Astrocyte of the cerebellum (primary cell): ENCODE results near the gene LGALS8.

Experiments
- DNase-seq: peaks from one replicate; pipeline ENCODE4 v3.0.0-alpha.2; 2011; ENCODE audit warnings: low read depth
- H3K4me3 ChIP-seq: 2 replicates; pipeline ENCODE4 v1.5.1; 2011; ENCODE audit warnings: mild to moderate bottlenecking, low read depth, low read length, moderate library complexity
- CTCF ChIP-seq: IDR thresholded peaks from 2 replicates; pipeline ENCODE4 v1.5.1; 2012; ENCODE audit warnings: low read length, low read depth, moderate library complexity, mild to moderate bottlenecking; ENCODE audit errors: missing control alignments
- in situ Hi-C: cut with HindIII; loops from 2 replicates; pipeline ENCODE4 v1.10.0; 2017; ENCODE audit warnings: low sequenced_read_pairs

The LGALS8 gene

GRCh38 chr1:236552901-236553300 lies 29.1 kb downstream of the LGALS8 start:
- no peak overlapping the region for H3K4me3 ChIP-seq
- TF ChIP-seq CTCF = no peak
- in situ Hi-C loops = no loop called here
- no peak for DNase-seq

GRCh38 chr1:236553370-236553769 lies 29.6 kb downstream of the LGALS8 start:
- in situ Hi-C loops = no loop called here
- no peak overlapping the region for H3K4me3 ChIP-seq
- TF ChIP-seq CTCF = no peak
- DNase-seq = no peak

- no peak overlapping the region for H3K4me3 ChIP-seq
- no peak for TF ChIP-seq CTCF
- DNase-seq = no peak
- in situ Hi-C loops = no loop called here
These were observed 32.8 kb downstream of the LGALS8 start for GRCh38 chr1:236556606-236557005.

GRCh38 chr1:236558081-236558480 lies 34.3 kb downstream of the LGALS8 start:
- DNase-seq = no peak
- TF ChIP-seq CTCF = no peak
- in situ Hi-C loops = no loop called here

GRCh38 chr1:236558846-236559245 lies 35.1 kb downstream of the LGALS8 start:
- no peak for DNase-seq
- TF ChIP-seq CTCF = no peak
- in situ Hi-C loops = no loop called here
- no peak overlapping the region for H3K4me3 ChIP-seq

More at GRCh38 chr1:236558081-236558480, 34.3 kb downstream of the LGALS8 start:
- H3K4me3 ChIP-seq = no peak overlapping the region

- no peak overlapping the region for H3K4me3 ChIP-seq
- in situ Hi-C loops = no loop called here
- no peak for DNase-seq
- TF ChIP-seq CTCF = peak; percentile 3
These were observed 36.5 kb downstream of the LGALS8 start for GRCh38 chr1:236560213-236560771.
